Common myeloid progenitor, CD34-positive (primary cell): ENCODE results near the gene WNK1.

ENCODE experiments used
- CTCF ChIA-PET: fragments of 350-600 bp; sonication (Branson Sonifier 250); formaldehyde crosslinking; loops from one replicate; lab custom pipeline; 2021; ENCODE audit warnings: antibody characterized with exemption; lab: Charles Lee
- POLR2A ChIA-PET: fragments of 350-600 bp; sonication (Branson Sonifier 250); formaldehyde crosslinking; loops from one replicate; lab custom pipeline; 2021; ENCODE audit warnings: antibody characterized with exemption; lab: Charles Lee
- DNase-seq, 3 donors: peaks; one replicate each; pipeline versions ENCODE4 v3.0.0 to v3.0.0-alpha.2; 2013
- H3K27ac ChIP-seq, 2 experiments: 1 replicate in 1 of 2; 2 replicates in 1 of 2; pipeline ENCODE4 v1.7.0; 2013; ENCODE audit warnings: inconsistent platforms in 2 of 2, low read length in 2 of 2, mild to moderate bottlenecking in 2 of 2, low read depth in 1 of 2, moderate library complexity in 1 of 2; ENCODE audit not compliant: severe bottlenecking in 2 of 2, insufficient read depth in 1 of 2, poor library complexity in 1 of 2
- H3K27me3 ChIP-seq, 5 experiments: replicated peaks in 2 of 5; 1 replicate in 3 of 5; 2 replicates in 2 of 5; pipeline versions ENCODE4 v1.6.1 to v1.7.0; 2013; ENCODE audit warnings: low read length in 4 of 5, mild to moderate bottlenecking in 2 of 5, moderate library complexity in 2 of 5, inconsistent platforms in 1 of 5; ENCODE audit not compliant: insufficient read depth in 5 of 5, control insufficient read depth in 4 of 5
- H3K36me3 ChIP-seq, 4 experiments: 1 replicate in 2 of 4; 2 replicates in 2 of 4; pipeline versions ENCODE4 v1.6.1 to v1.7.0; 2013; ENCODE audit warnings: low read length in 3 of 4, control low read depth in 1 of 4, mild to moderate bottlenecking in 1 of 4; ENCODE audit not compliant: control insufficient read depth in 4 of 4, insufficient read depth in 4 of 4
- H3K4me1 ChIP-seq, 4 experiments: 1 replicate in 3 of 4; 2 replicates in 1 of 4; pipeline versions ENCODE4 v1.6.1 to v1.7.1; 2013; ENCODE audit warnings: low read length in 3 of 4, mild to moderate bottlenecking in 3 of 4, control low read depth in 1 of 4, inconsistent platforms in 1 of 4, moderate library complexity in 1 of 4; ENCODE audit not compliant: control insufficient read depth in 4 of 4, insufficient read depth in 4 of 4; ENCODE audit errors: control extremely low read depth in 1 of 4
- H3K4me3 ChIP-seq, 7 experiments: 1 replicate in 4 of 7; 2 replicates in 3 of 7; pipeline versions ENCODE4 v1.5.1 to v1.7.0; 2013; ENCODE audit warnings: mild to moderate bottlenecking in 7 of 7, low read length in 6 of 7, moderate library complexity in 6 of 7, inconsistent platforms in 2 of 7, low read depth in 2 of 7, control low read depth in 1 of 7; ENCODE audit not compliant: insufficient read depth in 4 of 7, control insufficient read depth in 1 of 7; ENCODE audit errors: extremely low read depth in 1 of 7
- H3K9me3 ChIP-seq, 5 experiments: 1 replicate in 4 of 5; 2 replicates in 1 of 5; pipeline versions ENCODE4 v1.6.1 to v1.7.1; 2013; ENCODE audit warnings: low read length in 4 of 5, mild to moderate bottlenecking in 2 of 5, inconsistent platforms in 1 of 5, low read depth in 1 of 5, moderate library complexity in 1 of 5; ENCODE audit not compliant: control insufficient read depth in 4 of 5, insufficient read depth in 2 of 5; ENCODE audit errors: control extremely low read depth in 1 of 5
- WGBS: methylation state at CpG from one replicate; pipeline ENCODE4 v1.1.5; 2013; ENCODE audit not compliant: insufficient coverage; 5-methylcytosine and 5-hydroxymethylcytosine counted together

The WNK1 gene

GRCh38 chr12:894226-894625, 141.8 kb downstream of the WNK1 start:
- DNase-seq: no peak
- POLR2A ChIA-PET: interaction anchor here (0.7 kb wide), 1 partner anchor 17 kb away, joined by 3 read pairs; no protein-coding TSS in a partner anchor
- H3K36me3 ChIP-seq: peaks cover 17 to 76% (median 41%) of the 10 kb centered on the region in 4 experiments
- H3K9me3 ChIP-seq: no peaks in the 10 kb centered on the region
- no peak overlapping the region for H3K27ac ChIP-seq
- CTCF ChIA-PET: interaction anchor here (1.2 to 1.4 kb wide), 2 partner anchors 9 to 325 kb away, joined by 4 read pairs; no protein-coding TSS in a partner anchor
- H3K4me1 ChIP-seq: no peaks in the 10 kb centered on the region
- H3K27me3 ChIP-seq: no peaks in the 10 kb centered on the region
- no peak overlapping the region for H3K4me3 ChIP-seq

GRCh38 chr12:896031-896430, 143.7 kb downstream of the WNK1 start:
- POLR2A ChIA-PET: no interaction called here

GRCh38 chr12:897386-897785, 145.0 kb downstream of the WNK1 start:
- POLR2A ChIA-PET: no interaction called here
- no peaks in the 10 kb centered on the region for H3K9me3 ChIP-seq
- CTCF ChIA-PET: interaction anchor here (1.0 kb wide), 1 partner anchor 10 kb away, joined by 3 read pairs; no protein-coding TSS in a partner anchor
- WGBS: 96% methylated on average over 4 of the region's 4 CpGs
- no peak overlapping the region for H3K4me3 ChIP-seq
- no peaks in the 10 kb centered on the region for H3K4me1 ChIP-seq
- H3K27ac ChIP-seq: no peak overlapping the region
- no peak for DNase-seq
- H3K36me3 ChIP-seq: peaks cover 30 to 83% (median 57%) of the 10 kb centered on the region in 4 experiments
- no peaks in the 10 kb centered on the region for H3K27me3 ChIP-seq

More at GRCh38 chr12:896031-896430, 143.7 kb downstream of the WNK1 start:
- no peak for DNase-seq
- no peaks in the 10 kb centered on the region for H3K4me1 ChIP-seq
- CTCF ChIA-PET: interaction anchor here (0.6 kb wide), 1 partner anchor 298 kb away, joined by 3 read pairs; no protein-coding TSS in a partner anchor
- H3K27ac ChIP-seq: no peak overlapping the region
- no peaks in the 10 kb centered on the region for H3K9me3 ChIP-seq
- peaks cover 23 to 78% (median 44%) of the 10 kb centered on the region in 4 experiments for H3K36me3 ChIP-seq
- no peaks in the 10 kb centered on the region for H3K27me3 ChIP-seq
- 100% methylated on average over 4 of the region's 4 CpGs for WGBS
- H3K4me3 ChIP-seq: no peak overlapping the region

- no peak for DNase-seq
- Histone ChIP-seq H3K36me3 (peaks cover 41 to 83% (median 66%) of the 10 kb centered on the region in 4 experiments), H3K4me1 (peaks cover 7 to 42% (median 28%) of the 10 kb centered on the region in 4 experiments), H3K27ac (no peak overlapping the region), H3K27me3 (no peaks in the 10 kb centered on the region), H3K4me3 (no peak overlapping the region), H3K9me3 (no peaks in the 10 kb centered on the region)
- ChIA-PET CTCF (no interaction called here), POLR2A (no interaction called here)
- 86% methylated on average over 2 of the region's 3 CpGs for WGBS
These were observed 150.2 kb downstream of the WNK1 start for GRCh38 chr12:902581-902980.

- peaks cover 7 to 47% (median 31%) of the 10 kb centered on the region in 4 experiments for H3K4me1 ChIP-seq
- H3K27me3 ChIP-seq: no peaks in the 10 kb centered on the region
- no peaks in the 10 kb centered on the region for H3K9me3 ChIP-seq
- H3K36me3 ChIP-seq: peaks cover 40 to 86% (median 62%) of the 10 kb centered on the region in 4 experiments
- WGBS: 100% methylated on average over 2 of the region's 5 CpGs
- no peak for DNase-seq
- no peak overlapping the region for H3K4me3 ChIP-seq
- ChIA-PET POLR2A (no interaction called here), CTCF (interaction anchor here (1.1 kb wide), 1 partner anchor 8 kb away, joined by 4 read pairs; no protein-coding TSS in a partner anchor)
- no peak overlapping the region for H3K27ac ChIP-seq
These were observed 150.7 kb downstream of the WNK1 start for GRCh38 chr12:903055-903454.

- H3K36me3 ChIP-seq: peaks cover 39 to 93% (median 63%) of the 10 kb centered on the region in 4 experiments
These were observed 151.6 kb downstream of the WNK1 start for GRCh38 chr12:904010-904414.

DNA sequence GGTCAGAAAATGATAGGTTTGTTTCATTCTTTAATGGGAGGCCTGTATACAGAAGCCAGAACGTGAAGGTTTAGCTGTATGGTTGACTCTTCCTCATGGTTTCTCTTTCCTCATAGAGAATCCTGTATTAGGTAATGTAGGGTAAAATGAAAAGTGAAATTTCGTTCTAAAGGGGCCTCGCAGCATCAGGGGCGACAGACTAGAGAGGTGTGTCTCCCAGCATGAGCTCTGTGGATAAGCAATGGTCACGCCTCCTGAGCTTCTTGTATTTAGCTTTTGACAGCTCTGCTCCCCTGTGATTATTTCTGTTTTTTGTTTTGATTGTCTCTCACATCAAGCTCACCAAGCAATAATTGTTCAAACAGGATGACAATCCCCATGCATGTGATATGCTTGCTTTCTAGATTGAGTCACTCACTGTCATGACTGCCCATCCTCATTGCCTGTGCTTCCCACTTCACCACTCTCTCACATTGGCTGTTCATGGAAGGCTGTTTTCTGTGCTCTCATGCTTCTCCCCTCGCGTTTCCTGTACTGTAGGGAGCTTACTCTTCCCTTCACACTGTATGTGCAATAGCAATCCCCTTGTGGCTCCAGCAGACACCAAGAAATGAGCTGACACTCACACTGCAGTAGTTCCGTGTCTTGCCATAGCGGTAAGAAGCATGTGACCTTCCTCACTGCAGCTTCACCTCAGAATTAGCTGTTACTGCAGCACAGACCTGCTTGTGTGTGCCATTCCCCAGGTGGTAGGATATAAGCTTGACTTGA, 153.1 kb downstream of the WNK1 start:
- DNase-seq: peak in 2 of 3 donors; percentile 57 to 73
- no peaks in the 10 kb centered on the region for H3K27me3 ChIP-seq
- ChIA-PET POLR2A (no interaction called here), CTCF (interaction anchor here (0.6 to 2.8 kb wide), 3 partner anchors 20 to 48 kb away, joined by 3 to 9 read pairs (median 3); partner anchors contain the start of gene RAD52)
- WGBS: 84% methylated on average over 7 of the region's 9 CpGs
- peak overlapping the region in 1 of 2 experiments; percentile 0 for H3K27ac ChIP-seq
- H3K9me3 ChIP-seq: no peaks in the 10 kb centered on the region
- peaks cover 8 to 71% (median 39%) of the 10 kb centered on the region in 4 experiments for H3K4me1 ChIP-seq
- H3K36me3 ChIP-seq: peaks cover 32 to 94% (median 58%) of the 10 kb centered on the region in 4 experiments
- H3K4me3 ChIP-seq: no peak overlapping the region

More at GRCh38 chr12:904010-904414, 151.6 kb downstream of the WNK1 start:
- no peak overlapping the region for H3K27ac ChIP-seq
- POLR2A ChIA-PET: no interaction called here
- H3K4me1 ChIP-seq: peaks cover 7 to 57% (median 34%) of the 10 kb centered on the region in 4 experiments
- CTCF ChIA-PET: interaction anchor here (0.6 to 2.8 kb wide), 3 partner anchors 9 to 138 kb away, joined by 3 to 9 read pairs (median 4); partner anchors contain the start of gene RAD52
- H3K27me3 ChIP-seq: no peaks in the 10 kb centered on the region
- H3K9me3 ChIP-seq: no peaks in the 10 kb centered on the region
- 38% methylated on average over 2 of the region's 5 CpGs for WGBS
- no peak overlapping the region for H3K4me3 ChIP-seq
- DNase-seq: peak in 2 of 3 donors; percentile 46 to 64
